Activated T-helper 17 cell treated with anti-CD3 and anti-CD28 coated beads, Interleukin-2, amount 50 U/mL, for 72 hours (primary cell): ENCODE results near the gene DUSP8. TPM values are rescaled to one million over a fixed set of nuclear protein-coding genes. Genes with fewer than 3 reads are reported as not detected.

Experiments used
- ATAC-seq: fragments of 150-1000 bp; cut with Tn5 transposase; replicated peaks from 2 replicates; pipeline ENCODE4 v1.10.0; 2021; ENCODE audit warnings: mild to moderate bottlenecking, moderate library complexity
- H3K27ac Mint-ChIP-seq: one replicate; pipeline ENCODE4 v1.8.0; 2022; ENCODE audit warnings: mixed read lengths
- H3K27me3 Mint-ChIP-seq: one replicate; pipeline ENCODE4 v1.8.0; 2022; ENCODE audit warnings: mixed read lengths
- H3K36me3 Mint-ChIP-seq: one replicate; pipeline ENCODE4 v1.8.0; 2022; ENCODE audit warnings: low read depth, mild to moderate bottlenecking, mixed read lengths
- H3K4me1 Mint-ChIP-seq: one replicate; pipeline ENCODE4 v1.8.0; 2022; ENCODE audit warnings: mixed read lengths
- H3K4me3 Mint-ChIP-seq: one replicate; pipeline ENCODE4 v1.8.0; 2022; ENCODE audit warnings: mild to moderate bottlenecking, mixed read lengths
- H3K9me3 Mint-ChIP-seq: one replicate; pipeline ENCODE4 v1.8.0; 2022; ENCODE audit warnings: mixed read lengths
- total RNA-seq, 2 donors: library from RNA; stranded (reverse); gene quantifications; one replicate each; pipeline ENCODE4 v1.2.3, GENCODE V29; 2022

Gene DUSP8
- total RNA-seq, 2 donors from 2014 or later: 0.80 to 1.7 TPM

DNA sequence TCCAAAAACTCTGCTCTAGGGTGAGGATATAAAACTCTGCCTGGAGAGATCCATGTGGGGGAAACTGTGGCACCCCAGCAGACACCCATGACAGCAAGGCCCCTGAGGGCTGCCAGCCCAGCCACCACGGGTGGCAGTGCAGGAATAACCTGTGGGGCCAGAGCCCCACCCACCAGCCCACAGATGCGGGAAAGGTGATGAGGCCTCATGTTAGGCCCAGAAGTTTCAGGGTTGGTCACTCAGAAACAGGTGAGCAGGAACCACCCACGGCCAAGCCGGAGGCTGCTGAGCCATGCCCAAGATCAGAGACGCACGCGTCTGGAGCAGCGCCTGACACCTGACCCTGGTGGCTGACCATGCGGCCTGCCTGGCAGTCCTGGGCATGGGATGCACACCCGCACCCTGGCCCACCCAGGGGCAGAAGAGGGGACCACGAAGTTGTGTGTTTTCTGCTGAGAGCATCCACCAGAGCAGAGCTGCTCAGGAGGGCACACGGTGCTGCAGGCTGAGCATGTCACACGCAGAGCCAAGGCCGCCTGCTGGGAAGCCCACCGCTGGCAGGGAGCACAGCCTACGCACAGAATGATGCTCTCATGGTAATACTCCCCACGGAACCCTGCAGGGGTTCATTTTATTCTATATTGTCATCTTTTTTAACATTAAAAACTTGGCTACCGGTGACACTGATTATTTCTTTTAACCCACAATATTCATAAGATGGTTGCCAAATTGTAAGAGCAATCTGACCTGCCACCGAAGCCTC, 41.2 kb downstream of the DUSP8 start:
- Mint-ChIP-seq H3K36me3 (peaks cover 8% of the 10 kb centered on the region), H3K27ac (peak overlapping the region; percentile 89), H3K27me3 (no peaks in the 10 kb centered on the region), H3K4me3 (no peak overlapping the region), H3K4me1 (peaks cover 17% of the 10 kb centered on the region), H3K9me3 (no peaks in the 10 kb centered on the region)
- peak; percentile 59 for ATAC-seq

DNA sequence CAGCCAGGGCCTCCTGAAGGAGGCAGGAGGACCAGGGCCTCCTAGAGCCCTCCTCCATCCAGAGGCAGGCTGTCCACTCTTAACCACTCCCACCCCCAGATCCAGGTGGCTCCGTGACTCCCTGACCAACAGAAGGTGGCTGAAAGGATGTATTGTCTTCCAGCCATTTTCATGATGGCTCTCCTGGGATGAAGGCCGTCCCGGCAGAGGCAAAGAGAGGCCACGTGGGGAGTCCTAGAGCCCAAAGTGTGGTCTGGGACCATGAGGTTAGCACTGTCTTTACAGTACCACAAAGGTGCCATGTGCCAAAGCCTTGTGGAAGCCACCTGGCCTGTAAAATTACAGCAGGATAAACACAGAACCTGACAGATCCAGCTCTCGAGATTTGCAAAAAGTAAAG, 42.3 kb downstream of the DUSP8 start:
- no peak for ATAC-seq
- no peaks in the 10 kb centered on the region for H3K27me3 Mint-ChIP-seq
- H3K4me3 Mint-ChIP-seq: no peak overlapping the region
- H3K9me3 Mint-ChIP-seq: no peaks in the 10 kb centered on the region
- H3K4me1 Mint-ChIP-seq: peaks cover 10% of the 10 kb centered on the region
- H3K36me3 Mint-ChIP-seq: peaks cover 3% of the 10 kb centered on the region
- no peak overlapping the region for H3K27ac Mint-ChIP-seq

DNA sequence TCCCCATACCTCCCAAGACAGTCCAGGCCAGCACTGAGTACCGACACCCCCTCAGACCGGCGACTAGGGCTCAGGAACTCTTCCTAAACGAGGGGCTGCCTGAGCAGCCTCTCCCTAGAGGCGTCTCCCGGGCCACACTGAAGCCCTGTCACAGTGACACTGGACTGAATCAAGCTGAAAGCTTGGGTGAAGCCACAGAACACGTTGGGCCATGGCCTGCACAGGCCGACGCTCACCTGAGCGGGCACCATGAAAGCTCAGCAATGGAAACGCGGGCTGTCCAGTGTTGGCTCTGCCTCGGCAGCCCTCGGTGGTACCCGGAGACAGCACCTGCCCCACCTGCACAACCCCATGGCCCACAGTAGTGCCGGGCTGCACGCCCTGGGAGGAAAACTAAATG, 42.8 kb downstream of the DUSP8 start:
- Mint-ChIP-seq H3K4me3 (no peak overlapping the region), H3K4me1 (peaks cover 9% of the 10 kb centered on the region), H3K36me3 (no peaks in the 10 kb centered on the region), H3K27ac (no peak overlapping the region), H3K9me3 (no peaks in the 10 kb centered on the region), H3K27me3 (no peaks in the 10 kb centered on the region)
- no peak for ATAC-seq

DNA sequence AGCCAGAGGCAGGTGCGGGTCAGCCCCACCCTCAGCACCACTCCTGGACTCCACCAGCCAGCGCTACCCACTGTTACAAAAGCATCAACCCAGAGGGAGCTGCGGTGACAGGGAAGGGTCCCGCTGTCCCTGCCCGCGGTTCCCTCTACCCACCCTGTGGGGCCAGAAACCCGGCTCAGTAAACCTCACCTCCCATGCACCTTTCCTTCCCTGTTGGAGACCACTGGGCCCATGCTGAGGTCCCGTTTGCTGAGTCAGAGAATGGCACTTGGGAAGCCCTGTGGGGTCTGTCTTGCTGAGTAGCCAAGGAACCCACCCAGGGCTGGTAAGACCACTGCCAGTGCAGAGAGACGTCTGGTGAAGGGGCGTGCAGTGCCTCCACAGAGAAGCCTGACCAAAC, 43.4 kb downstream of the DUSP8 start:
- Mint-ChIP-seq H3K9me3 (no peaks in the 10 kb centered on the region), H3K4me1 (peaks cover 9% of the 10 kb centered on the region), H3K27ac (peak overlapping the region; percentile 46), H3K36me3 (no peaks in the 10 kb centered on the region), H3K27me3 (no peaks in the 10 kb centered on the region), H3K4me3 (no peak overlapping the region)
- ATAC-seq: no peak

DNA sequence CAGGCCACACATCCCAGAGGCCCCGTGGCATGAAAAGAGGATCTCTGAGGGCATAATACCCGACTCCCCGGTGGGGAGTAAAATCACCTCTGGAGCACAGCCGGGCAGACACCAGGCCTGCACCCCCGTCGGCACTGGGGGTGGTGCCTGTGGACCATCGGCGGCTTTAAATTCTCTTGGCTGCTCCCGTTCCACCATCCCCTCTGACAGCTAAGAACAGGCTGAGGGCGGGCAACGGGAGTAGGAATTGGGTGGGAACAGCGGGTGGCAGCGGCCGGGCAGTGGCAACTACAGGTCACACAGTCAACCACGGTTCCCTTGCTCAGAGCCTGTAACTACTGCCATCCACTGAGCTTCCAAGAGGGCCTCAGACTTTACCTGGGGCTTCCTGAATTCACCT, 45.3 kb downstream of the DUSP8 start:
- H3K9me3 Mint-ChIP-seq: no peaks in the 10 kb centered on the region
- H3K4me3 Mint-ChIP-seq: no peak overlapping the region
- peaks cover 6% of the 10 kb centered on the region for H3K4me1 Mint-ChIP-seq
- no peaks in the 10 kb centered on the region for H3K36me3 Mint-ChIP-seq
- ATAC-seq: no peak
- H3K27ac Mint-ChIP-seq: no peak overlapping the region
- no peaks in the 10 kb centered on the region for H3K27me3 Mint-ChIP-seq

DNA sequence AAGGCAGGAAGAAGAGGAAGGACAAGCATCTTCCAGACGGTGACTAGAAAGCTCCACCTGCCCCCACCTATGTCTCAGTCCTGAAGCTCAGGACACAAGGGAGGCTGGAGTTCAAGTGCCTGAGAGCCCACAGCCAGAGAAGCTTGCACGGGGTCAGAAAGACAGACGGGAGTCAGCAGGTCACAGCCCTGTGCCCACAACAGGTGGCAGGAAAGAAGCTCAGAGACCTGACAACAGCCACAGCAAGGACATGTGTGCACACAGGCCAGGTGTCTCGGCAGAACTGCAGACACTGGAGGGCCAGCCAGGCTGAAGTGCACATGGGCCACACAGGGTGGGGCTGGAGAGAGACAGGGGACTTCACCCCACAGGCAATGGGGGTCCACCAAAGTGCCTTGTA, 48.3 kb downstream of the DUSP8 start:
- H3K9me3 Mint-ChIP-seq: no peaks in the 10 kb centered on the region
- no peaks in the 10 kb centered on the region for H3K36me3 Mint-ChIP-seq
- H3K27me3 Mint-ChIP-seq: no peaks in the 10 kb centered on the region
- no peaks in the 10 kb centered on the region for H3K4me1 Mint-ChIP-seq
- no peak for ATAC-seq
- H3K4me3 Mint-ChIP-seq: no peak overlapping the region
- peak overlapping the region; percentile 59 for H3K27ac Mint-ChIP-seq

DNA sequence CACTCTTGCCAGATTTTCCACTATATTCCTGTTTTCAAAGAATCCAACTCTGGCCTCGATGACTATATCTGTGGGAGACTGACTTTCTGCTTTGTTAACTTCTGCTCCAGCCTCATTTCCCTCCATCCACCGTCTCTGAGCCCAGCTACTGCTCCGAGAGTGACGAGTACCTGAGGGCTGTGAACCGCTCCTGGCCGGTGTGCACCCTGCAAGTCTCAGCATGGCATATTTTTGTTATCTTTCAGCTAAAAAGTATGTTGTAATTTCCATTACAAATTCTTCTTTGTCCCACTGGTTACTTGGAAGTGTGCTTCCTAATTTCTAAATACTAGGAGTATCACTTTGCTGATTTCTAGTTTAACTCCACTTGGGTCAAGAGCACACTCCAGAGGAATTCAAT, 49.0 kb downstream of the DUSP8 start:
- no peaks in the 10 kb centered on the region for H3K9me3 Mint-ChIP-seq
- H3K4me3 Mint-ChIP-seq: no peak overlapping the region
- no peak for ATAC-seq
- no peaks in the 10 kb centered on the region for H3K27me3 Mint-ChIP-seq
- peak overlapping the region; percentile 59 for H3K27ac Mint-ChIP-seq
- H3K4me1 Mint-ChIP-seq: no peaks in the 10 kb centered on the region
- H3K36me3 Mint-ChIP-seq: no peaks in the 10 kb centered on the region

DNA sequence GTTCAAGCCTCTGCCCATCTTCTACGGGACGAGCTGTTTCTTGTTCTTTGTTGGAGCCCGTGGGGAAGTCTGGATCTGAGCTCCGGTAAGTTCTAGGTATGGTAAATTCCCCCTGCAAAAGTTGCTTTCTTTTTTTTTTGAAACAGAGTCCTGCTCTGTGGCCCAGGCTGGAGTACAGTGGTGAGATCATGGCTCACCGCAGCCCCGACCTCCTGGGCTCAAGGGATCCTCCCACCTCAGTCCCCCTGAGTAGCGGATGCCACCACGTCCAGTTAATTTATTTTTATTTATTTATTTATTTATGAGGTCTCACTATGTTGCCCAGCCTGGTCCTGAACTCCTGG, 50.0 kb downstream of the DUSP8 start:
- no peaks in the 10 kb centered on the region for H3K27me3 Mint-ChIP-seq
- peak overlapping the region; percentile 75 for H3K27ac Mint-ChIP-seq
- no peak overlapping the region for H3K4me3 Mint-ChIP-seq
- no peaks in the 10 kb centered on the region for H3K9me3 Mint-ChIP-seq
- H3K4me1 Mint-ChIP-seq: peaks cover 10% of the 10 kb centered on the region
- H3K36me3 Mint-ChIP-seq: no peaks in the 10 kb centered on the region
- ATAC-seq: no peak

DNA sequence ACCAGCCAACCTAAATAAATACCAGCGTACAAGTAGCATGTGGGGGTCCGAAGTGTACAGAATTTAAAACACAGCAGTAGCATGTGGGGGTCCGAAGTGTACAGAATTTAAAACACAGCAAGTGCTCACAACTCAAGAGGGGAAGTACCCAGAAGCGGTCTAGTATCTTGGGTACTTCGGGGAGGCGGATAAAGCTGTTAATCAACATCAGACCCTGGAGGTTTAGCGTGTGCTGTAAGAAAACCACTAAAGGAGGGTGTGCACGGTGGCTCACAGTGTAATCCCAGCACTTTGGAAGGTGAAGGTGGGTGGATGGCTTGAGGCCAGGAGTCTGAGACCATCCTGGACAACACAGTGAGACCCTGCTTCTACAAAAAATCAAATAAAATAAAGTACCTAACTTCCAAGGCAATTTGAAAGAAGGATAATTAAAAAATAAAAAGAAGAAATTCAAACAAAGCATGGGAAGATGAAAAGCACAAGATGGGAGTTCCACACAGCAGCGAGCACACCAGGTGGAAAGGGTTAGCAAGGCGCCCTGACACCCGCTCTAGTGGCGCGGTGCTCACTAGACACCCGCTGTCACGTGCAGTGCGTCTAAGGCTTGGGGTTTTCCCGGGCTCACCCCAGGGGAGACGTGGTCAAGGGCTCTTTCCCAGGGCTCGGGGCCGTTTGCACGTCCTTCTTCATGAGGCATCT, 50.5 kb downstream of the DUSP8 start:
- H3K27ac Mint-ChIP-seq: peak overlapping the region; percentile 75
- ATAC-seq: peak; percentile 48
- H3K4me1 Mint-ChIP-seq: peaks cover 12% of the 10 kb centered on the region
- H3K36me3 Mint-ChIP-seq: no peaks in the 10 kb centered on the region
- no peaks in the 10 kb centered on the region for H3K9me3 Mint-ChIP-seq
- H3K4me3 Mint-ChIP-seq: no peak overlapping the region
- H3K27me3 Mint-ChIP-seq: no peaks in the 10 kb centered on the region

DNA sequence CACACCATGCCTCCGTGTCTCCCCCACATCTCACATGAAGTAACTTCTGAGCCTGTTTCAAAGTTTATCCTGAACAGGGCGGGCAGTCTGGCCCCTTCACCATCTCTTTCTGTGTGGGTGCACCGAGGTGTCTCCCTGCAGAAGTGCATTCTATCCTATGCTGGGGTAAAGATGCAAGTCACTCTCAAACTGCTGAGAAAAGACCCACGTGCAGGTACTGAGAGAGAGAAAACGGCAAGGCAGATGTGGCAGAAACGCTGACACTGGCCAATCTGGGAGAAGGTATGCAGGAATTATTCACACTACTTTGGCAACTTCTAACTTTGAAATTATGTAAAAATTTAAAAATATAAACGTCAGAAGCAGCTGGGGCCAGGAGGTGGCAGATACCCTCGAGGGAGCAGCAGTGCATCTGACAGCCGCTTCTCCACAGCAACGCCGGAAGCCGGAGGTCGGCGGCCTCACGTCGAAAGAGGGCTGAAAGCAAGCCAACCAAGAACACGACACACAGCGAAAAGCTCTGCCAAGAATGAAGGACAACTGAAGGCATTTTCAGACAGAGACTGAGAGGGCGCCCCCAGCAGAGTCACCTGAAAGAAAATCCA, 51.3 kb downstream of the DUSP8 start:
- Mint-ChIP-seq H3K9me3 (no peaks in the 10 kb centered on the region), H3K27ac (peak overlapping the region; percentile 75), H3K4me1 (peaks cover 20% of the 10 kb centered on the region), H3K4me3 (no peak overlapping the region), H3K36me3 (no peaks in the 10 kb centered on the region), H3K27me3 (no peaks in the 10 kb centered on the region)
- ATAC-seq: no peak

DNA sequence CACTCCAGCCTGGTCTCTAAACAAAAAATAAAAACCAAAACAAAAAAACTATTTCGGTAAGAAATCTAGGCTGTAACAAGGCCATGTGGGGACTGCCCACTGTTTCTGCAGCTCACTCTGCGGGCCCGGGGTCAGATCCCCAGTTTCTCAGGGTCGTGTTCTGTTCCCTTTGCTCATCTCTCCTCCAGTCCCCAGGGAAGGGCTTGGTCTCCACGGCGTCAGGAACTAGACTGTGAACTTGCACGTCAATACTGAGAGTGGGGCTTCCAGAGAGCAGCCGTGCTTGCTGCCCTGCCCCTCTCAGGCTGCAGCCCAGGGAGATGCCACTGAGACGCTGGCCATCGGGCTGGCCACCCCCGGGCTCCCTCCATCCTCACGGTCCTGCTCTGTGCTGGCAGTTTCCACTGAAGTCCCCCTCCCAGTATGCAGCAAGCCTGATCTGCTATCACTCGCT, 51.8 kb downstream of the DUSP8 start:
- no peak for ATAC-seq
- Mint-ChIP-seq H3K27me3 (no peaks in the 10 kb centered on the region), H3K4me1 (peaks cover 20% of the 10 kb centered on the region), H3K36me3 (no peaks in the 10 kb centered on the region), H3K4me3 (no peak overlapping the region), H3K27ac (no peak overlapping the region), H3K9me3 (no peaks in the 10 kb centered on the region)

DNA sequence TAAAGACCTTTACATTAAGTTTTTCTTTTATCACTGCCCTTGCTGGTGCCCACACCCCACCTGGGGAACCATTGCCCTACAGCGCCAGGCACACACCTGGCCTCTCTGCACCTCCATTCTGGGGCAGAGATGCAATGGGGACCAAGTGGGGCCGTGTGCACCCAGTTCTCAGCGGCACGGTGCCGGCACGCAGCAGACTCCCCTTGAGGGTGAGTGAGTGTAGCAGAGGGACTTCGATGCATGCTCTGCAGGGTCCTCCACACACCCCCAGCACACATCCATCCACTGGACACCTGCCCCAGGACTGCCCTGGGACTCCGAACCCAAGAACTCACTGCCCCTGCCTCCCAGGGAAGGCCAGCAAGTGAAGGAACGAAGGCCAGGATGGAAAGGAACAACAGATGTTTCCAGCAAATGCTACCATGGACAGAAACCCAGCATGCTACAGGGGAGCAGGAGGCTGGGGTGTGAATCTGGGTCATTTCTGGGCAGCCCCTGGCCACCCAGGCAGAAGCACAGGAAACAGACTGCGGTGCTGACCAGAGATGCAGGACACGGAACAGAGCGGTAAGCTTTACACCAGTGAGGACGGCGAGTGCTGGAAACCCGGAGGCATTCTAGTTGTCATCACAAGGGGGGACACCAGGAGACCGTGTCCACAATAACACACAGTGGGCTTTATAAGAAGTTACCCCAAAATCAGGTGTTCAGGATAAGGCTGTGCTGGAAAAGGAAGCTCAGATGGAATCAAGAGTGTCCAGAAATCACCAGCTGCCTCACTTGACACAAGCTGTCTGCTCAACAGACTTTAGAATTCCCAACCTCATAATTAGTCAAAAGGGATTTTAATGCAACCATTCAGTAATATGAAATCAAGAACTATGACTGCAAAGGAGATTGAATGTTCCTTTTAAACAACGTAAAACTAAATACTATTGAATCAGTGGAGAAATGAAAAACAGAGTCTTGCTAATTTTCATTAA, 52.8 kb downstream of the DUSP8 start:
- Mint-ChIP-seq H3K9me3 (no peaks in the 10 kb centered on the region), H3K27me3 (no peaks in the 10 kb centered on the region), H3K4me3 (no peak overlapping the region), H3K27ac (no peak overlapping the region), H3K36me3 (no peaks in the 10 kb centered on the region), H3K4me1 (peaks cover 23% of the 10 kb centered on the region)
- no peak for ATAC-seq

DNA sequence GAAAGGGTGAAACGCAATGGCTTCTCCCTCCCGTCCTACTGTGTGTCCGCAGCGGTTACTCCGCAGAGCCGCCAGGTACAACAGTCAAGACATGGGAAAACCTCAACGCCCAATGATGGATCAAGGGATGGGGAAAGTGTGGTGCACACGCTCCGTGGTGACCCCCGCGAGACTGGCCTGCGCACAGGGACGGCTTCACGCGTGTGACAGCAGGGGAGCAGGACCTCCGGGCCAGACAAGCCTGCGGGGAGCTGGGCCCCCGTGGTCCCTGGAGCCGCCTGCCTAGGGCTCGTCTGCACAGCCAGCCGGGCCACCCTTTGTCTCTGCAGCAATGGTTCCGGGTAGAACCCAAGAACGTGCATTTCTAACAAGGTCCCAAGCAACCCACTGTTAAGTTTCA, 53.8 kb downstream of the DUSP8 start:
- H3K36me3 Mint-ChIP-seq: no peaks in the 10 kb centered on the region

More for the DNA sequence above, 53.8 kb downstream of the DUSP8 start:
- Mint-ChIP-seq H3K4me3 (no peak overlapping the region), H3K4me1 (peaks cover 24% of the 10 kb centered on the region), H3K27ac (no peak overlapping the region), H3K9me3 (no peaks in the 10 kb centered on the region), H3K27me3 (no peaks in the 10 kb centered on the region)
- ATAC-seq: no peak
